PC-9 (cell line): Measurements from ENCODE around the gene HTR2A. TPM values are rescaled to one million over a fixed set of nuclear protein-coding genes. Genes with fewer than 3 reads are reported as not detected.

Experiments used
- BruUV-seq: library from RNA; stranded (reverse); fragments of 400-500 nt; replicated peaks from 2 replicates; lab custom pipeline; 2021; lab: Mats Ljungman, UMichigan
- CTCF ChIA-PET: fragments of 300-600 bp; sonication (Branson Sonifier 250); formaldehyde crosslinking; loops from one replicate; lab custom pipeline; 2022; ENCODE audit warnings: antibody characterized with exemption; lab: Charles Lee
- POLR2A ChIA-PET: fragments of 300-600 bp; sonication (Branson Sonifier 250); formaldehyde crosslinking; loops from one replicate; lab custom pipeline; 2022; ENCODE audit warnings: antibody characterized with exemption; ENCODE audit not compliant: unreplicated experiment; lab: Charles Lee
- DNase-seq, 2 experiments: peaks; one replicate each; pipeline versions ENCODE4 v3.0.0 to v3.0.0-alpha.2; 2015 to 2022; ENCODE audit warnings: mixed read lengths in 1 of 2
- H2AFZ ChIP-seq: fragments of 200-600 bp; sonication (generic); 2 replicates; pipeline ENCODE4 v1.8.1; 2017; ENCODE audit warnings: antibody characterized with exemption
- H3F3A ChIP-seq: fragments of 200-600 bp; sonication (generic); 2 replicates; pipeline ENCODE4 v1.8.1; 2017; ENCODE audit warnings: antibody characterized with exemption, mild to moderate bottlenecking, low read depth; ENCODE audit not compliant: insufficient read depth
- H3K27ac ChIP-seq: fragments of 200-600 bp; sonication (generic); 2 replicates; pipeline ENCODE4 v1.6.1; 2016; ENCODE audit warnings: mixed run types
- H3K27me3 ChIP-seq: fragments of 200-600 bp; sonication (generic); 2 replicates; pipeline ENCODE4 v1.6.1; 2016; ENCODE audit warnings: low read depth, mixed run types; ENCODE audit not compliant: insufficient read depth
- H3K36me3 ChIP-seq: fragments of 200-600 bp; sonication (generic); 2 replicates; pipeline ENCODE4 v1.6.1; 2016; ENCODE audit warnings: low read depth, mixed run types
- H3K4me1 ChIP-seq: fragments of 200-600 bp; sonication (generic); replicated peaks from 2 replicates; pipeline ENCODE4 v1.6.1; 2016; ENCODE audit warnings: mixed run types; ENCODE audit not compliant: insufficient read depth
- H3K4me2 ChIP-seq: fragments of 200-600 bp; sonication (generic); 2 replicates; pipeline ENCODE4 v1.6.1; 2017; ENCODE audit warnings: mixed run types
- H3K4me3 ChIP-seq: fragments of 200-600 bp; sonication (generic); 2 replicates; pipeline ENCODE4 v1.6.1; 2016; ENCODE audit warnings: mixed run types
- H3K79me2 ChIP-seq: fragments of 200-600 bp; sonication (generic); 2 replicates; pipeline ENCODE4 v1.6.1; 2017; ENCODE audit warnings: low read depth, mixed run types
- H3K9me2 ChIP-seq: fragments of 200-600 bp; sonication (generic); 2 replicates; pipeline ENCODE4 v1.8.1; 2017; ENCODE audit warnings: mild to moderate bottlenecking; ENCODE audit not compliant: insufficient read depth
- H3K9me3 ChIP-seq: fragments of 200-600 bp; sonication (generic); 2 replicates; pipeline ENCODE4 v1.8.1; 2016; ENCODE audit warnings: low read depth; ENCODE audit not compliant: insufficient read depth
- H4K20me1 ChIP-seq: fragments of 200-600 bp; sonication (generic); 2 replicates; pipeline ENCODE4 v1.8.1; 2017; ENCODE audit not compliant: insufficient read depth
- CTCF ChIP-seq: fragments of 200-600 bp; sonication (generic); conservative IDR thresholded peaks from 2 replicates; pipeline ENCODE4 v1.6.1; 2017; ENCODE audit warnings: mixed run types, antibody characterized with exemption, mild to moderate bottlenecking, moderate library complexity
- EZH2 ChIP-seq: fragments of 200-600 bp; sonication (generic); IDR thresholded peaks from 2 replicates; pipeline ENCODE4 v1.8.0; 2017; ENCODE audit warnings: antibody characterized with exemption, low read depth
- intact Hi-C: fragments of 100-400 bp; cut with micrococcal nuclease; formaldehyde crosslinking; loops from one replicate; pipeline ENCODE4 v1.10.0; 2022; ENCODE audit not compliant: unreplicated experiment
- total RNA-seq: library from RNA; stranded (reverse); gene quantifications from 2 replicates; pipeline ENCODE4 v1.2.3, GENCODE V29; 2021

The HTR2A gene
- total RNA-seq, 1 experiment from 2014 or later, result not detected

GRCh38 chr13:46885018-46885417, 11.8 kb downstream of the HTR2A start:
- BruUV-seq, result no TSS peak
- TF ChIP-seq CTCF, result no peak
- TF ChIP-seq EZH2, result no peak
- CTCF ChIA-PET, result no interaction called here

GRCh38 chr13:46884531-46884930, 12.3 kb downstream of the HTR2A start:
- Histone ChIP-seq H3K4me1 (no peaks in the 10 kb centered on the region), H3K27me3 (no peaks in the 10 kb centered on the region), H3K27ac (no peak overlapping the region), H2AFZ (no peak overlapping the region), H3F3A (no peaks in the 10 kb centered on the region), H3K9me2 (no peaks in the 10 kb centered on the region), H3K36me3 (no peaks in the 10 kb centered on the region), H3K9me3 (no peaks in the 10 kb centered on the region), H3K4me2 (no peak overlapping the region), H3K4me3 (no peak overlapping the region), H4K20me1 (no peaks in the 10 kb centered on the region), H3K79me2 (no peaks in the 10 kb centered on the region)
- ChIA-PET POLR2A (no interaction called here), CTCF (no interaction called here)
- TF ChIP-seq EZH2 (no peak), CTCF (no peak)
- intact Hi-C loops, result no loop called here
- no peak for DNase-seq
- no TSS peak for BruUV-seq

More at GRCh38 chr13:46885018-46885417, 11.8 kb downstream of the HTR2A start:
- no peaks in the 10 kb centered on the region for H4K20me1 ChIP-seq
- no peaks in the 10 kb centered on the region for H3K79me2 ChIP-seq
- POLR2A ChIA-PET, result no interaction called here
- intact Hi-C loops, result no loop called here
- H3K27ac ChIP-seq, result no peak overlapping the region
- no peaks in the 10 kb centered on the region for H3F3A ChIP-seq
- H3K9me2 ChIP-seq, result no peaks in the 10 kb centered on the region
- no peak overlapping the region for H3K4me2 ChIP-seq
- H3K36me3 ChIP-seq, result no peaks in the 10 kb centered on the region
- DNase-seq, result no peak
- no peak overlapping the region for H3K4me3 ChIP-seq
- no peak overlapping the region for H2AFZ ChIP-seq
- no peaks in the 10 kb centered on the region for H3K9me3 ChIP-seq
- H3K27me3 ChIP-seq, result no peaks in the 10 kb centered on the region
- H3K4me1 ChIP-seq, result no peaks in the 10 kb centered on the region

GRCh38 chr13:46881621-46882020, 15.2 kb downstream of the HTR2A start:
- H3K36me3 ChIP-seq, result no peaks in the 10 kb centered on the region
- CTCF ChIA-PET, result no interaction called here
- intact Hi-C loops, result no loop called here
- H4K20me1 ChIP-seq, result no peaks in the 10 kb centered on the region
- no peak overlapping the region for H3K4me2 ChIP-seq
- H3K9me2 ChIP-seq, result no peaks in the 10 kb centered on the region
- POLR2A ChIA-PET, result no interaction called here
- H3K27ac ChIP-seq, result no peak overlapping the region
- H3K4me3 ChIP-seq, result no peak overlapping the region
- DNase-seq, result no peak
- no peaks in the 10 kb centered on the region for H3K27me3 ChIP-seq
- no peak for TF ChIP-seq CTCF
- H3K9me3 ChIP-seq, result no peaks in the 10 kb centered on the region
- H3K79me2 ChIP-seq, result no peaks in the 10 kb centered on the region
- no peak overlapping the region for H2AFZ ChIP-seq
- no peaks in the 10 kb centered on the region for H3F3A ChIP-seq
- no TSS peak for BruUV-seq
- no peaks in the 10 kb centered on the region for H3K4me1 ChIP-seq
